ENCODE measurements around the gene SLC4A11. TPM values are rescaled to one million over a fixed set of nuclear protein-coding genes. Genes with fewer than 3 reads are reported as not detected.
A peak's percentile ranks its signal among the peaks of the same experiment; 100 is the strongest.

The SLC4A11 gene
- total RNA-seq, 1 donor from 2014 or later, result 0.58 TPM

DNA sequence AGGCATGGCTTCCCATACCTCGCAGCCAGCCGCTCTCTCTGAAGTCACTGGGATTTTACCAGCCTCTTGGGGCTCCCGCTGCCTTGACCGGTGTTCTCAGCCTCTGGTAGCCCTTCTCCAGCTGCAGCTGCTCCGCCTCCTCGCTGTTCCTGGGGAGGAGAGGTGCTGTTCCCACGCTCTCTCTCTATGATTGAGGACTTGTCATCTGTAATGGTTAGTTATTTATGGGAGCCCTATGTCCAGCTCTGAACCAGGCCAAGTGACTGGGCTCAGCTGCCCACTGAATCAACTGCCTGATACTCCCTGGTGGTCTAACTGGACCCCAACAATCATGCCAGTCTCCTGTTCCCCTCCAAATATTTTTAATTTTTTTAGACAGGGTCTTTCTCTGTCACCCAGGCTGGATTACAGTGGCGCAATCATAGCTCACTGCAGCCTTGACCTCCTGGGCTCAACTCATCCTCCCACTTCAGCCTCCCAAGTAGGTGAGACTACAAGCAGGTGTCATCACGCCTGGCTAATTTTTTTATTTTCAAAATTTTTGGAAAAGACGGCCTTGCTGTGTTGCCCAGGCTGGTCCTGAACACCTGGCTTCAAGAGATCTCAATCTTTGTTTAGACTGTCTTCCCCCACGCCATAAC is 4.8 kb upstream of the SLC4A11 start:
- TF ChIP-seq, protein P1, sequence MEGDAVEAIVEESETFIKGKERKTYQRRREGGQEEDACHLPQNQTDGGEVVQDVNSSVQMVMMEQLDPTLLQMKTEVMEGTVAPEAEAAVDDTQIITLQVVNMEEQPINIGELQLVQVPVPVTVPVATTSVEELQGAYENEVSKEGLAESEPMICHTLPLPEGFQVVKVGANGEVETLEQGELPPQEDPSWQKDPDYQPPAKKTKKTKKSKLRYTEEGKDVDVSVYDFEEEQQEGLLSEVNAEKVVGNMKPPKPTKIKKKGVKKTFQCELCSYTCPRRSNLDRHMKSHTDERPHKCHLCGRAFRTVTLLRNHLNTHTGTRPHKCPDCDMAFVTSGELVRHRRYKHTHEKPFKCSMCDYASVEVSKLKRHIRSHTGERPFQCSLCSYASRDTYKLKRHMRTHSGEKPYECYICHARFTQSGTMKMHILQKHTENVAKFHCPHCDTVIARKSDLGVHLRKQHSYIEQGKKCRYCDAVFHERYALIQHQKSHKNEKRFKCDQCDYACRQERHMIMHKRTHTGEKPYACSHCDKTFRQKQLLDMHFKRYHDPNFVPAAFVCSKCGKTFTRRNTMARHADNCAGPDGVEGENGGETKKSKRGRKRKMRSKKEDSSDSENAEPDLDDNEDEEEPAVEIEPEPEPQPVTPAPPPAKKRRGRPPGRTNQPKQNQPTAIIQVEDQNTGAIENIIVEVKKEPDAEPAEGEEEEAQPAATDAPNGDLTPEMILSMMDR (IDR thresholded peaks at IDR 0.05), result no peak
- H3K4me1 Mint-ChIP-seq, result peaks cover 12% of the 10 kb centered on the region
- ChIA-PET POLR2A (no interaction called here), CTCF (no interaction called here)
- peaks cover 38% of the 10 kb centered on the region for H3K27me3 Mint-ChIP-seq
- intact Hi-C loops (cut with micrococcal nuclease), result no loop called here
- no peak for ATAC-seq (ENCODE audit: low read depth)
- no peak overlapping the region for H3K4me3 Mint-ChIP-seq
- no peak for DNase-seq
- H3K27ac Mint-ChIP-seq, result no peak overlapping the region
- peaks cover 1% of the 10 kb centered on the region for H3K36me3 Mint-ChIP-seq (ENCODE audit: low read depth)
- H3K9me3 Mint-ChIP-seq, result no peaks in the 10 kb centered on the region

DNA sequence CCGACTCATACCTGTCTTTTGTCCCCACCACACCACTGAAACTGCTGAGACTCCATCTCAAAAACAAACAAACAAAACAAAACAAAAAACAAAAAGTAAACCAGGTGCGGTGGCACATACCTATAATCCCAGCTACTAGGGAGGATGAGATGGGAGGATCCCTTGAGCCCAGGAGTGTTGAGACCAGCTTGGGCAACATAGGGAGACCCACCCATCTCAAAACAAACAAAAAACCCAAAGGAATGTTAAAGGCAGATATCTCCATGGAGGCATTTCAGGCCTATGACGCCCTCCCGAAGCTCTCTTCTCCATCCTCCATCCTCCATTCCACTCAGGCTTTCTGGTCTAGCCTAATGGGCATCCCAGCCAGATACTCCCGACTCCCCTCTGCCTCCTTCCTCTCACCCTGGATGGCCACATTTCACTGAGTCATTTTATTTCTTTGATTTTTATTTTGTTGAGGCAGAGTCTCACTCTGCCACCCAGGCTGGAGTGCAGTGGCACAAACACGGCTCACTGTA is 3.2 kb upstream of the SLC4A11 start:
- peaks cover 35% of the 10 kb centered on the region for H3K27me3 Mint-ChIP-seq
- TF ChIP-seq, protein P1 (IDR thresholded peaks at IDR 0.05), result no peak
- ChIA-PET POLR2A (interaction anchor here (0.7 kb wide), 1 partner anchor 27 kb away, joined by 6 read pairs; no protein-coding TSS in a partner anchor), CTCF (no interaction called here)
- no peak for DNase-seq
- intact Hi-C loops (cut with micrococcal nuclease), result no loop called here
- H3K9me3 Mint-ChIP-seq, result no peaks in the 10 kb centered on the region
- no peak overlapping the region for H3K27ac Mint-ChIP-seq
- H3K36me3 Mint-ChIP-seq (ENCODE audit: low read depth), result peaks cover 1% of the 10 kb centered on the region
- no peak for ATAC-seq (ENCODE audit: low read depth)
- H3K4me3 Mint-ChIP-seq, result no peak overlapping the region
- H3K4me1 Mint-ChIP-seq, result peaks cover 7% of the 10 kb centered on the region

DNA sequence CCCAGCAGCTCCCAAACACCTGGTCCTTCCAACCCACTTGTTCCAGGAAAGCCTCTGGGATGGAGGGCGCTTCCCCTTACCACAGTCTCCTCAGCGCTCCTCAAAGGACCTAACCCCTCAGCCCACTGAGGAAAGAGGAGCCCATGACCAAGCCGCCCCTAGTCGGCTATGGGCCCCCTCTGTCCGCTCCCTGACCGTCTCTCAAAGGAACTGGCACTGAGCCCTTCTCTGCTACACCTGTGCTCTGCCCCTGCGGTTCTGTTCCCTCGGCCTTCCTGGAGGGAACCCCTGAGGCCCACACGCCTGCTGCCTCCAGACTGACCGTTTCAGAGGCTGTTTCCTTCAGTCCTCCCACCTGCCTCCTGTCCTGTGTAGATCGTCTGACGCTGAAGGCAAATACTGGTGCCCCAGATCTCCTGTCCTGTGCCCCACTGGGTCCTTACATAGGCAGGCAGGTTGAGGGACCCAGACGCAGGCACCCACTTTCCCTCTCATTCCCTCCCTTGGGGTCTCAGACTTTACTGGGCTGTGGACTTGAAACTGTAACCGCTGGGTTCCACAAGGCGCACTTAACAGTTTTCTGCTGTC is 1.9 kb upstream of the SLC4A11 start:
- peaks cover 7% of the 10 kb centered on the region for H3K4me1 Mint-ChIP-seq
- no peak for ATAC-seq (ENCODE audit: low read depth)
- no peak overlapping the region for H3K27ac Mint-ChIP-seq
- ChIA-PET POLR2A (no interaction called here), CTCF (no interaction called here)
- intact Hi-C loops (cut with micrococcal nuclease), result no loop called here
- no peaks in the 10 kb centered on the region for H3K9me3 Mint-ChIP-seq
- TF ChIP-seq, protein P1 (IDR thresholded peaks at IDR 0.05), result no peak
- H3K4me3 Mint-ChIP-seq, result peak overlapping the region; percentile 12
- DNase-seq, result no peak
- peaks cover 45% of the 10 kb centered on the region for H3K27me3 Mint-ChIP-seq
- H3K36me3 Mint-ChIP-seq (ENCODE audit: low read depth), result peaks cover 1% of the 10 kb centered on the region

DNA sequence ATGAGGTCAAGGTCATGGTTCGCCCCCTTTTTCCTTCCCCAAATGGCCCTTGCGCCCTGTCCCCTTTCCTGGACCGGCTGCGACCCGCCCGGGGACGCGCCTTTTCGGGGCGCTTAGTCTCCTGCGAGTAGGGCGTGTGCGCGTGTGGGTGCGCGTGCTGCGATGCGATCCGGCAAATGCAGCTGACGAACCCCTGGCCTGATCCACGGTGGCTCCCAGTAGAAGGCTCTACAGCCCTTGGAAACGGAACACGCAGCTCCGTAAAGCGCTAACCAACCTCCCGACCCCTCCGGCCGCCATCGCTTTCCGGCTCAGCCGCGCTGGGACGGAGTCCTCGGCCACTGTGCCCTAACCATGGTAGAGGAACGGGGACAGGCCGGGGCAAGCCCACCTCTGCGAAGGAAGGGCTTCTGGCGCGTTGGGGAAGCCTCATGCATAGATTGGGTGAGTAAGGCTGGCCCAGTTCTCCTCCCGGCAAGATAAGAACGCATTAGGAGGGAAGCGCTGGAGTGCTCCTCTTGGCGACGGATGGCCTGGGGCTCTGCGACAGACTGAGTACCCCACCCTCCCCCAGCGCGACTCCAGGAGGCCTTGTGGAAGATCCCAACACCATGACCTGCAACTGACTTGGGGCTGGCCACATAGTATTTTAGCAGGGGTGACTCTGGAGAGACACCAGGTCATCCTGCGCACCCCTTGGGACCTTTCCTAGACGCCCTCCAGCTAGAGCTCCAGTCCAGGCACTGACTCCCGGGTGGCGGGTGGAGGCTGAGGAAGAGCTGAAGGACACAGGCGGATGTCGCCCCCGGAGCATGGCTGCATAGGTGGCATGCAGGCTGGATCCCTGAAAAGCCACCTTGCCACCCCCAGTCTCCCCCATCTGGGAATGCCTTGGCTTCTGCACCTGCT is 1.1 kb upstream of the SLC4A11 start:
- Mint-ChIP-seq H3K36me3 (ENCODE audit: low read depth) (peaks cover 1% of the 10 kb centered on the region), H3K27ac (no peak overlapping the region), H3K4me1 (peaks cover 7% of the 10 kb centered on the region), H3K4me3 (peak overlapping the region; percentile 89), H3K27me3 (peaks cover 48% of the 10 kb centered on the region), H3K9me3 (no peaks in the 10 kb centered on the region)
- ChIA-PET CTCF (interaction anchor here (0.7 kb wide), 1 partner anchor 22 kb away, joined by 3 read pairs; no protein-coding TSS in a partner anchor), POLR2A (interaction anchor here (1.0 to 1.5 kb wide), 2 partner anchors 32 to 576 kb away, joined by 3 read pairs; partner anchors contain the start of gene IDH3B)
- TF ChIP-seq, protein P1 (IDR thresholded peaks at IDR 0.05), result no peak
- DNase-seq, result no peak
- ATAC-seq (ENCODE audit: low read depth), result no peak
- intact Hi-C loops (cut with micrococcal nuclease), result loop anchor here (2.0 to 5.0 kb wide), 3 partner anchors 21 to 167 kb away; partner anchors contain the start of genes DDRGK1 and DNAAF9

Measured in activated B cell treated with CpG ODN at 0.5 μM for 24 hours (primary cell).